ENCODE measurements around the gene IL1F10.

IL1F10 gene

GRCh38 chr2:113098041-113098440 is 30.3 kb downstream of the IL1F10 start:
- Histone ChIP-seq H3K27ac (ENCODE audit: low read depth, low read length) (no peak overlapping the region), H4K20me1 (ENCODE audit: control insufficient read depth, insufficient read depth, low read depth, low read length) (no peaks in the 10 kb centered on the region), H3K9me2 (replicated peaks; ENCODE audit: control insufficient read depth, low read length) (no peaks in the 10 kb centered on the region), H3K79me2 (ENCODE audit: control insufficient read depth, low read length) (no peaks in the 10 kb centered on the region), H3F3A (ENCODE audit: control insufficient read depth, insufficient read depth) (no peaks in the 10 kb centered on the region), H3K4me1 (ENCODE audit: control insufficient read depth, low read length) (no peaks in the 10 kb centered on the region), H3K9me3 (ENCODE audit: control insufficient read depth, insufficient read depth, low read length) (no peaks in the 10 kb centered on the region), H3K36me3 (ENCODE audit: control insufficient read depth, low read length) (no peaks in the 10 kb centered on the region), H3K4me2 (ENCODE audit: low read length) (no peak overlapping the region), H3K4me3 (ENCODE audit: low read length) (no peak overlapping the region), H3K27me3 (ENCODE audit: control insufficient read depth, low read length) (no peaks in the 10 kb centered on the region; the same call in 1 of the 2 replicates)
- no peak for TF ChIP-seq CTCF (IDR thresholded peaks at IDR 0.05; ENCODE audit: low read depth, low read length, poor library complexity, severe bottlenecking)
- TF ChIP-seq EZH2phosphoT487 (IDR thresholded peaks at IDR 0.05; ENCODE audit: borderline replicate concordance, low read length) = no peak

- Histone ChIP-seq H3K4me3 (ENCODE audit: low read length) (no peak overlapping the region), H3K4me2 (ENCODE audit: low read length) (no peak overlapping the region)
Measured at GRCh38 chr2:113098532-113098931, 30.8 kb downstream of the IL1F10 start.

GRCh38 chr2:113102133-113102532 is 34.4 kb downstream of the IL1F10 start:
- Histone ChIP-seq H3K4me3 (ENCODE audit: low read length) (no peak overlapping the region), H3K4me2 (ENCODE audit: low read length) (no peak overlapping the region), H3F3A (ENCODE audit: control insufficient read depth, insufficient read depth) (no peaks in the 10 kb centered on the region), H3K4me1 (ENCODE audit: control insufficient read depth, low read length) (no peaks in the 10 kb centered on the region), H3K79me2 (ENCODE audit: control insufficient read depth, low read length) (no peaks in the 10 kb centered on the region), H3K27me3 (ENCODE audit: control insufficient read depth, low read length) (peaks cover 10% of the 10 kb centered on the region), H3K9me2 (replicated peaks; ENCODE audit: control insufficient read depth, low read length) (no peaks in the 10 kb centered on the region), H3K27ac (ENCODE audit: low read depth, low read length) (no peak overlapping the region), H4K20me1 (ENCODE audit: control insufficient read depth, insufficient read depth, low read depth, low read length) (no peaks in the 10 kb centered on the region), H3K36me3 (ENCODE audit: control insufficient read depth, low read length) (no peaks in the 10 kb centered on the region), H3K9me3 (ENCODE audit: control insufficient read depth, insufficient read depth, low read length) (no peaks in the 10 kb centered on the region)
- TF ChIP-seq EZH2phosphoT487 (IDR thresholded peaks at IDR 0.05; ENCODE audit: borderline replicate concordance, low read length) = no peak
- TF ChIP-seq CTCF (IDR thresholded peaks at IDR 0.05; ENCODE audit: low read depth, low read length, poor library complexity, severe bottlenecking) = no peak

More at GRCh38 chr2:113098532-113098931, 30.8 kb downstream of the IL1F10 start:
- Histone ChIP-seq H3K27ac (ENCODE audit: low read depth, low read length) (no peak overlapping the region), H3K9me2 (replicated peaks; ENCODE audit: control insufficient read depth, low read length) (no peaks in the 10 kb centered on the region), H3K36me3 (ENCODE audit: control insufficient read depth, low read length) (no peaks in the 10 kb centered on the region), H3K9me3 (ENCODE audit: control insufficient read depth, insufficient read depth, low read length) (no peaks in the 10 kb centered on the region), H3K27me3 (ENCODE audit: control insufficient read depth, low read length) (no peaks in the 10 kb centered on the region; the same call in 1 of the 2 replicates), H3K79me2 (ENCODE audit: control insufficient read depth, low read length) (no peaks in the 10 kb centered on the region), H4K20me1 (ENCODE audit: control insufficient read depth, insufficient read depth, low read depth, low read length) (no peaks in the 10 kb centered on the region), H3K4me1 (ENCODE audit: control insufficient read depth, low read length) (no peaks in the 10 kb centered on the region), H3F3A (ENCODE audit: control insufficient read depth, insufficient read depth) (no peaks in the 10 kb centered on the region)
- TF ChIP-seq CTCF (IDR thresholded peaks at IDR 0.05; ENCODE audit: low read depth, low read length, poor library complexity, severe bottlenecking) (no peak), EZH2phosphoT487 (IDR thresholded peaks at IDR 0.05; ENCODE audit: borderline replicate concordance, low read length) (no peak)

Data from DOHH2 (cell line).